T-helper 1 cell (primary cell): Measurements from ENCODE around the gene PHC3.

Source experiments
- DNase-seq, 5 donors: peaks; one replicate each; pipeline ENCODE4 v3.0.0-alpha.2; 2012 to 2020

PHC3 gene

GRCh38 chr3:170180079-170180907, 1.2 kb downstream of the PHC3 start:
- DNase-seq = peak in 2 of 5 donors; percentile 4 to 19

- no peak for DNase-seq
Measured at GRCh38 chr3:170179432-170179831, 2.1 kb downstream of the PHC3 start.

GRCh38 chr3:170178651-170179050, 2.9 kb downstream of the PHC3 start:
- peak in 4 of 5 donors; percentile 32 to 72 (median 45) for DNase-seq

DNA sequence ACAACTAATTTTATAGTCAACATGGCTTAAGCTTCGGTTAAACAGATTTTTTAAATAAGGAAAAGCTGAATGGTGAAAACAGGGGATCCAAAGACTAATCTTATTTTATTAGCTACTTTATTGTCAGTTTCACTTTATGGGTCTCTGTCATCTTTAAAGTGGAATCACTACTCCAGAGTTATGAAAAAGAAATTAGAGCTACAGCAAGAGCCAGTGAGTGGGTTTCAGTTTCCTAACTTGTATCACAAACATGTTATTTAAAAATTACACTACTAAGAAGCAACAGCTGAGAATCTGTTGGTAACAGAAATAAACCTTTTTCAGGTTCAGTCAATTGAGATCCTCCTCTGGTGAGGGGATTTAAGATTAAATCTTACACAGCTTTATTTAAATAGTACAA, 10.0 kb downstream of the PHC3 start:
- peak in 1 of 5 donors; percentile 30 for DNase-seq

DNA sequence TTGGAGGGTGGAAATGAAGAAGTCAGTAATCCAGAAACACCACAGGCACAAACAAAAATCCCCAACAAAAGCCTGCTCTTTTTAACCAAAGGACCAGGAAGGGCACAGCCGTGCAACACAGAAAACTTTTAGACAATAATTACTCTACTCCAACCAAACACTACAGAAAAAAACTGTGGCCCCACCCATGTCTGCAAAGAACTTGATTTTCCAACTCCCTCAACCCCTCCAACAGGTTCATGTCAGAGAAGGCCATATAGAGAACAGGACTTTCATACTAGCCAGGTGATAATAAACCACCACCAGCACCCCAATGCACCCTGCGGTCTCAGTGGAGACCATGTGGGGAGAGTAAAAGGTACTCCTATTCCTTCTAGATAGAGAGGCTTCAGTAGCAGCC, 16.8 kb downstream of the PHC3 start:
- no peak for DNase-seq

DNA sequence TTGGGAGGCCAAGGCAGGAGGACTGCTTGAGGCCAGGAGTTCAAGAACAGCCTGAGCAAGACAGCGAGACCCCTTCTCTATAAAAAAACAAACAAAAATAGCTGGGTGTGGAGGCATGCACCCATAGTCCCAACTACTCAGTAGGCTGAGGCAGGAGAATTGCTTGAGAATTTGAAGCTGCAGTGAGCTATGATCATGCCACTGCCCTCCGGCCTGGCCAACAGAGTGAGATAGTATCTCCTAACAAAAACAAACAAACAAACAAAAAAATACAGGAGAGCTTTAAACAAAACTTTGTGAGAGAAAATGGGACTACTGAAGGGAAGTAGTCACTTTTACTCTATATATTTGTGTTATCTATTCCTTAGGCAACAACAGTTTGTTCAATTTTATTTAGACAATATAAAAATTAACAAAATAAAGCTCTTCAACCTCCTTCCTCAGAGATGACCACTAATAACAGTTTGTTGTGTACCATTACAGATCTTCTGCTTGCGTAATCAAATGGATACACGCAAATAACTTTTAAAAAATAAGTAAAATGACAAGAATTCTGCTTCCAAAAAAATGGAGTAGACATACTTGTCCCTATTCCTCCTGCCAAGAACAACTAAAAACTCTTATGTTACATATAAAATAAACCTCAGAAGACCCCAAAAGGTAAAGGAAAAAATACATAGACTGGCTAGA, 17.4 kb downstream of the PHC3 start:
- no peak for DNase-seq

- DNase-seq = no peak
Measured at GRCh38 chr3:170162630-170163029, 18.9 kb downstream of the PHC3 start.

DNA sequence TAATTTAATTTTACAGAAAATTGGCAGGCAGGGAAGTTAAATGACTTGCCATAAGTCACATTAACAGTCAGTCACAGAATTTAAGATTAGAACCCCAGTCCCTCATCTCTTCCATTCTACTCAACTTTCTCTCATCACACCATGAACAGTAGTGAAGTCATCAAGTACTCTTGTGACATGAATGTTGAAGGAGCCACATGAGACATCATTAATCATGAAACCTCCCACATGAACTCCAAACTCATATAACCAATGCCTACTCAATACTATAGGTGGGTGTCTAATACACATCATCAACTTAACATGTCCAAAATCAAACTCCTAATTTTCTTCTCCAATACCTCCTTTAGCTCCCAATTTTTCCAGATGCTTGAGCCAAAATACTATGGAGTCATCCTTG, 19.5 kb downstream of the PHC3 start:
- no peak for DNase-seq

GRCh38 chr3:170159933-170160332, 21.6 kb downstream of the PHC3 start:
- DNase-seq = no peak

- DNase-seq = no peak
Measured at GRCh38 chr3:170159459-170159858, 22.1 kb downstream of the PHC3 start.

DNA sequence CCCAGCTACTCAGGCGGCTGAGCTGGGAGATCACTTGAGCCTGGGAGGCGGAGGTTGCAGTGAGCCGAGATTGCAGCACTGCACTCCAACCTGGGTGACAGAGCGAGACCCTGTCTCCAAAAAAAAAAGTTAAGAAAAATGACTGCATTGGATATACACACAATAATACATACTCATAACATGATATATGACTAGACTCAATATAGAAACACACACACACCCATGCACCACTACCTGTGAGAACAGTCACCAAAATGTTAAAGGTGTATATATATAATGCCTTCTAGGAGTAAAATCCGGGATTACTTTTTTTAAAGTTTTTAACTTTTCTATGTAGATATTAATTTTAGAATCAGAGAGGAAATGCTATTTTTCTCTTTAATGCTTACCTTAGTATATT, 25.9 kb downstream of the PHC3 start:
- DNase-seq = no peak

DNA sequence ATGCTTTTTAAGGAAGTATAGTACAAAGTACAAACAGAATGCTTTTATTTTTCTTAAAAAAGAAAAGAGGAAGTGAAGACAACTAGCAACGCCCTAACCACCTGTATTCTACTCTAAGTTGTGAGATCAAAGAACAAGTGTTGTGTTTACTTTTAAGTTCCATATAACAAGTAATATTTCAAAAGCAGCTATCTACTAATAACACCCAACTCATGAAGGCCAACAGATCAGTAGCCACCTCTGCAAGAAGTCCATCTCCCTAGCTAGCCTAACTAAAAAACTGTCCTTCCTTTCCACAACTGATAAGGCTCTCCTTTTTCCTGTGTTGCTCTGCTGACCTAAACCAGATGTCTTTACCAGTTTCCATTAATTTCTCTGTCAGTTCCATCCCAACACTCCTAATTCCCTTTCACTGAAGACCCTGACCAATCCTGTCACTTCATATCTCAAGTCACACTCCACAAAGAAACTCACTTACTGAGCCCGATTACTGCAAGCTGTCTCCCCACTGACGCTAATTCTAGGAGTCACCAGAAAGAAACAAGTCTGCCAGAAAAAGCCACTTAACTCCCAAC, 26.9 kb downstream of the PHC3 start:
- no peak for DNase-seq

DNA sequence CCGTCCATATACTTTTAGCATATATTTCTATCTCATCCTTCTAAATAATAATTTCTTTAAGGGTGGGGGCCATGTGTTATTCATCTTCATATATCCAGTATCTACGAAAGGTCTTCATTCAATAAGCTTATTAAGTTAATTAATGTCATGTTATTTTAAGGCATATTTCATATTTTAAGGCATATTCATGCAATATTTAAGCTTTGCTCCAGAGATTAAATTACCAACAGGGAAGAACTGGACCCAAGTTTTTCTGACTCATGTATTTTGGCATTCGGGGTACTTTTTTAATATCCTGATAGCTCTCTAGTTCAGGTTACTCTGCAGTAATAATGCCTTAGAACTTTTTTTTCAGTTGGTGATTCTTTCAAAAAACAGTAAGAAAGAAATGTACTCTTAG, 27.4 kb downstream of the PHC3 start:
- no peak for DNase-seq

DNA sequence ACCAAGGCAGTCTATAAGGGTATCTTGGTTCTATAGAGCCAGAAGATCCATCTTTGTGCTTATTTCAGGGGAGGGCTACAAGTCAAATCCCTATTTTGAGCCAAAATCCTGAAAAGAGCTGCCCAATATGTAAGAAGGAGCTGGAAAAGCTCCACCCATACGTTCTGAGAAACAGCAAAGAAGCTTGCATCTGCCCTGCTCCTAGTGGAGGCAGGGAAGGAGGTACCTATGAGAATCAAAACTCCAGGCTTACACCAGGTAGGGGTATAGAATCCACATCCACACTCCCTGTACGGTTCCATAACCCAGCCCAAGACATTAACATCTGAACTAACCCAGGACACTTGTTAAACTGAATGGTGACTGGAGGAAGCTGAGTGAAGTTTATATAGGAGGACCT, 30.0 kb downstream of the PHC3 start:
- DNase-seq = no peak

DNA sequence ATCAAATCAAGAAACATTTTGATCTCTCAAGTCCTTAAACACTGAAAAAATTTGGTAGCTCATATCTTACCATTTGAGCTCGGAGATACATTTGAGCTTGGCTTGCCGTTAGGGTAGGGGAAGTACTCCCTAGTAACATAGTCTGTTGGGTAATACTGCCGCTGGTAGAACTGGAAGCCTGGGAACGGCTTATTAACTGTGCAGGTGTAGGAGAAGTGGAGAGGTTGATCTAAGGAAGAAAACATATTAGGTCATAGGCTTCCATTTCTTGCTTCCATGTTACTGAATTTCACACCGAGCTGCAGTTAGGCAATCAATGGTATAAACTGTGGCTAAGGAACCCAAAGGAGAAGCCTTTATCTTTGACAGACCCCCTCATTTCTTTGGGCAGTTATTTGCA, 32.5 kb downstream of the PHC3 start:
- no peak for DNase-seq

- no peak for DNase-seq
Measured at GRCh38 chr3:170145278-170145677, 36.3 kb downstream of the PHC3 start.

- no peak for DNase-seq
Measured at GRCh38 chr3:170144437-170144843, 37.1 kb downstream of the PHC3 start.

GRCh38 chr3:170142373-170142772, 39.2 kb downstream of the PHC3 start:
- no peak for DNase-seq

DNA sequence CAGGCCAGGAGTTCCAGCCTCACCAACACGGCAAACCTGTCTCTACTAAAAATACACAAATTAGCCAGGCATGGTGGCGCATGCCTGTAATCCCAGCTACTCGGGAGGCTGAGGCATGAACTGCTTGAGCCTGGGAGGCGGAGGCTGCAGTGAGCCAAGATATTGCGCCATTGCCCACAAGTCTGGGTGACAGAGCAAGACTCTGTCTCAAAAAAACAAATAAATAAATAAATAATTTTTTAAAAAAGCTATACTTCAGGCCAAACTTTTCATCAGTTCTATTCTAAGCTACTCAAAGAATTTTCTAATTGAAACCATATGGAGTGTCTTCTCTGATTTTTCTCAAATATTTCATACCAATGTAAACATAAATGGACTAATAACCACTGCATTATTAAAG, 43.5 kb downstream of the PHC3 start:
- no peak for DNase-seq

GRCh38 chr3:170132335-170132734, 49.2 kb downstream of the PHC3 start:
- DNase-seq = peak in 1 of 5 donors; percentile 30

GRCh38 chr3:170130532-170130931, 51.0 kb downstream of the PHC3 start:
- DNase-seq = no peak

DNA sequence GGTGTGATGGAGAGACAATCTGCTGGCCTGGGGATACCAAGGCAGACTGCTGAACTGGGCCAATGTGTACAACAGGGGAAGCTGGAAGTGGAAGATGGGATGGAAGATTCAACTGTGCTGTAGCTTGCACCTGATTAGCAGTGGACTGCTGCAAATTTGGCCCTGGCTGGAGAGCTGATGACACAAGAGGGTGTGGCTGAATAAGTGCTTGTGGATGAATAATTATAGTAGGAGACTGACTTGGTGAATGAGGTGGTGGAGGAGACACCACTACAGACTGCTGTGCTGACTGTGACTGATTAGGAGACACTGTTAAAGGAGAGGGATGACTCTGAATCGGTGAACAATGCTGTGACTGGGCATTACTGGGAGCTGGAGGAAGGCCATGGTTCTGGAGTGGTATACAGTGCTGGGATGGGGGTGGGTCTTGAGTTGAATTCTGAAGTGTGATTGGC, 52.5 kb downstream of the PHC3 start:
- peak in 1 of 5 donors; percentile 13 for DNase-seq

DNA sequence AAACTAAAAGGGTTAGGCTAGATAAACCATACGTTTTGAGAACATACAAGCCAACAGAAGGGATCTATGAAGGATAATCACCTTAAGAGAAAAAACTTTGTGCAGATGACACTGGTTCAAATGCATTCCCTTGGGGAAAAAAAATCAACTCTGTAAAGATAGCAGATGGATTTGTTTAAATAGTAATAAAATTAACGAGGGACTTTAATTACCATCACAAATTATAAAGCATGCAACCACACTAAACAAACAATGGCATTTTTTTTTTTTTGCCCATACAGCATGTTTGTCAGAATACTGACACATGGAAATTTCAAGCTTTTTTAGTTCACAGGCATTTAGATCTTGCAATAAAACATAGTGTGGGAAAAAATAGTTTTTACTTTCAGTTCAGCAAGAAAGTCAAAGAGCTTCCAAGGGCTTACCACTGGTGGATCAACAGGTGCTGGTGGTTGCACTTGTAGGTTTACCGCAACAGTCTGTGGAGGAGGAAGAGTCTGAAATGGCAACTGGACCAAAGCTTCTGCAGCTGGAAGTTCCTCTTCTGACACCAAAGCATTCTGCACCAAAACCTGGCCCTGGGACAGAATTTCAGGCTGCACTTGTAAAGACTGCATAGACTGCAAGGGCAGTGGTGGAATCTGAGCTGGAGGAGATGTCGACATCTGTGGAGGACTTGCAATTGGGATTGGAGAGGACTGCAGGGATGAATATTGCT, 53.1 kb downstream of the PHC3 start:
- peak in 1 of 5 donors; percentile 27 for DNase-seq
